Stomach smooth muscle (tissue), 2 donors: ENCODE data around the gene RAD51AP1.
A peak's percentile ranks its signal among the peaks of the same experiment; 100 is the strongest.
"Not testable (repeated sequence)": the region's sequence is repeated elsewhere in the genome, so short reads cannot be mapped to it uniquely, and the experiment has no call there.

Source experiments
- H3K27ac ChIP-seq: one replicate; pipeline ENCODE4 v1.7.0; 2013; ENCODE audit warnings: mild to moderate bottlenecking, low read length, inconsistent platforms
- H3K27me3 ChIP-seq, 2 donors: one replicate each; pipeline ENCODE4 v1.7.0; 2013; ENCODE audit warnings: low read length in 2 of 2; ENCODE audit not compliant: insufficient read depth in 2 of 2, control insufficient read depth in 1 of 2
- H3K36me3 ChIP-seq, 2 donors: one replicate each; pipeline ENCODE4 v1.7.0; 2013; ENCODE audit warnings: low read length in 2 of 2; ENCODE audit not compliant: control insufficient read depth in 2 of 2, insufficient read depth in 2 of 2
- H3K4me1 ChIP-seq: one replicate; pipeline ENCODE4 v1.7.0; 2013; ENCODE audit warnings: low read length; ENCODE audit not compliant: control insufficient read depth, insufficient read depth
- H3K4me3 ChIP-seq, 2 donors: one replicate each; pipeline ENCODE4 v1.7.0; 2013; ENCODE audit warnings: low read length in 2 of 2
- H3K9ac ChIP-seq, 2 donors: one replicate each; pipeline ENCODE4 v1.7.0; 2013; ENCODE audit warnings: low read length in 2 of 2, mild to moderate bottlenecking in 1 of 2
- H3K9me3 ChIP-seq, 2 donors: one replicate each; pipeline ENCODE4 v1.7.0; 2013; ENCODE audit warnings: low read length in 2 of 2; ENCODE audit not compliant: control insufficient read depth in 2 of 2
- donor health status: healthy.
- donor health status: Pancreatic carcinoma.

Gene RAD51AP1

GRCh38 chr12:4538207-4539160 is at the start of gene RAD51AP1:
RAD51AP1 (plus strand) TSS chr12:4538890; CDS start chr12:4538940, 50 bp downstream.
- no peaks in the 10 kb centered on the region for H3K27me3 ChIP-seq
- H3K36me3 ChIP-seq: peaks cover 0 to 6% of the 10 kb centered on the region in 2 donors
- peaks cover 6% of the 10 kb centered on the region for H3K4me1 ChIP-seq
- peak within 1 kb of the TSS; percentile 97 for H3K27ac ChIP-seq
- no peaks in the 10 kb centered on the region for H3K9me3 ChIP-seq
- peak within 1 kb of the TSS; percentile 73 to 96 for H3K4me3 ChIP-seq
- H3K9ac ChIP-seq: peak within 1 kb of the TSS; percentile 76 to 99

- no peak overlapping the region for H3K9ac ChIP-seq
- no peaks in the 10 kb centered on the region for H3K9me3 ChIP-seq
- H3K4me3 ChIP-seq: no peak overlapping the region
- H3K27me3 ChIP-seq: no peaks in the 10 kb centered on the region
- no peaks in the 10 kb centered on the region for H3K4me1 ChIP-seq
- H3K27ac ChIP-seq: no peak overlapping the region
- H3K36me3 ChIP-seq: peaks cover 3 to 8% of the 10 kb centered on the region in 2 donors
Observed at GRCh38 chr12:4489556-4489955, 49.1 kb upstream of the RAD51AP1 start.

- H3K36me3 ChIP-seq: peaks cover 3 to 9% of the 10 kb centered on the region in 2 donors
- no peaks in the 10 kb centered on the region for H3K4me1 ChIP-seq
Observed at GRCh38 chr12:4490973-4491372, 47.7 kb upstream of the RAD51AP1 start.

GRCh38 chr12:4496145-4496838 is 42.4 kb upstream of the RAD51AP1 start:
- Histone ChIP-seq H3K9ac (no peak overlapping the region), H3K27me3 (no peaks in the 10 kb centered on the region), H3K27ac (no peak overlapping the region), H3K36me3 (peaks cover 10 to 20% of the 10 kb centered on the region in 2 donors), H3K4me1 (no peaks in the 10 kb centered on the region), H3K4me3 (no peak overlapping the region), H3K9me3 (no peaks in the 10 kb centered on the region)

More at GRCh38 chr12:4490973-4491372, 47.7 kb upstream of the RAD51AP1 start:
- Histone ChIP-seq H3K4me3 (no peak overlapping the region), H3K9ac (no peak overlapping the region), H3K27ac (no peak overlapping the region), H3K9me3 (no peaks in the 10 kb centered on the region), H3K27me3 (no peaks in the 10 kb centered on the region)

GRCh38 chr12:4499186-4499585 is 39.5 kb upstream of the RAD51AP1 start:
- Histone ChIP-seq H3K4me1 (no peaks in the 10 kb centered on the region), H3K27ac (no peak overlapping the region), H3K36me3 (peaks cover 20 to 28% of the 10 kb centered on the region in 2 donors), H3K4me3 (no peak overlapping the region), H3K9ac (no peak overlapping the region), H3K27me3 (no peaks in the 10 kb centered on the region), H3K9me3 (no peaks in the 10 kb centered on the region)

GRCh38 chr12:4505376-4505986 is 33.2 kb upstream of the RAD51AP1 start:
- peaks cover 8 to 11% of the 10 kb centered on the region in 2 donors for H3K36me3 ChIP-seq
- no peaks in the 10 kb centered on the region for H3K4me1 ChIP-seq
- no peak overlapping the region for H3K27ac ChIP-seq
- no peaks in the 10 kb centered on the region for H3K9me3 ChIP-seq
- H3K27me3 ChIP-seq: no peaks in the 10 kb centered on the region
- H3K9ac ChIP-seq: no peak overlapping the region
- H3K4me3 ChIP-seq: no peak overlapping the region

GRCh38 chr12:4506430-4506829 is 32.3 kb upstream of the RAD51AP1 start:
- H3K27me3 ChIP-seq: no peaks in the 10 kb centered on the region
- H3K27ac ChIP-seq: no peak overlapping the region
- H3K9ac ChIP-seq: no peak overlapping the region
- no peak overlapping the region for H3K4me3 ChIP-seq
- no peaks in the 10 kb centered on the region for H3K4me1 ChIP-seq
- H3K9me3 ChIP-seq: no peaks in the 10 kb centered on the region
- H3K36me3 ChIP-seq: peaks cover 8 to 11% of the 10 kb centered on the region in 2 donors

- H3K9me3 ChIP-seq: no peaks in the 10 kb centered on the region
Observed at GRCh38 chr12:4506870-4507269, 31.8 kb upstream of the RAD51AP1 start.

GRCh38 chr12:4508503-4508902 is 30.2 kb upstream of the RAD51AP1 start:
- not testable (repeated sequence) for H3K36me3 ChIP-seq, H3K9me3 ChIP-seq, H3K27me3 ChIP-seq, H3K9ac ChIP-seq, H3K4me3 ChIP-seq, H3K4me1 ChIP-seq, H3K27ac ChIP-seq

More at GRCh38 chr12:4506870-4507269, 31.8 kb upstream of the RAD51AP1 start:
- H3K4me1 ChIP-seq: no peaks in the 10 kb centered on the region
- H3K27ac ChIP-seq: no peak overlapping the region
- H3K36me3 ChIP-seq: peaks cover 6 to 9% of the 10 kb centered on the region in 2 donors
- H3K4me3 ChIP-seq: no peak overlapping the region
- no peak overlapping the region for H3K9ac ChIP-seq
- H3K27me3 ChIP-seq: no peaks in the 10 kb centered on the region

GRCh38 chr12:4509269-4509668 is 29.4 kb upstream of the RAD51AP1 start:
- not testable (repeated sequence) for H3K36me3 ChIP-seq

More at GRCh38 chr12:4509269-4509668, 29.4 kb upstream of the RAD51AP1 start:
- not testable (repeated sequence) for H3K4me1 ChIP-seq, H3K9ac ChIP-seq, H3K27me3 ChIP-seq, H3K27ac ChIP-seq, H3K9me3 ChIP-seq, H3K4me3 ChIP-seq
